H1 (cell line): Measurements from ENCODE around the gene HOXB8. TPM values are rescaled to one million over a fixed set of nuclear protein-coding genes. Genes with fewer than 3 reads are reported as not detected.

Experiments used
- CTCF ChIA-PET: fragments of 300-600 bp; sonication (Branson Sonifier 250); formaldehyde crosslinking; loops from one replicate; lab custom pipeline; 2021; ENCODE audit not compliant: partially characterized antibody; lab: Charles Lee
- POLR2A ChIA-PET: fragments of 300-600 bp; sonication (Branson Sonifier 250); formaldehyde crosslinking; loops from one replicate; lab custom pipeline; 2021; ENCODE audit warnings: inconsistent platforms; ENCODE audit not compliant: partially characterized antibody; lab: Charles Lee
- DNase-seq, 2 experiments: peaks; one replicate each; pipeline versions ENCODE4 v3.0.0 to v3.0.0-alpha.2; 2010 to 2022; ENCODE audit warnings: low spot score in 2 of 2, low read depth in 1 of 2, mixed read lengths in 1 of 2
- FAIRE-seq: peaks from 2 replicates; lab custom pipeline; 2011; peaks lifted over from hg19 to GRCh38; lab: Jason Lieb, UNC
- H2AFZ ChIP-seq: 2 replicates; pipeline ENCODE4 v1.8.1; 2012; ENCODE audit warnings: low read length, inconsistent platforms
- H2AK5ac ChIP-seq: 2 replicates; pipeline ENCODE4 v1.6.1; 2013; ENCODE audit warnings: low read depth, low read length
- H2BK120ac ChIP-seq: replicated peaks from 2 replicates; pipeline ENCODE3; 2013; ENCODE audit warnings: low read depth, low read length, inconsistent platforms
- H2BK12ac ChIP-seq: 2 replicates; pipeline ENCODE4 v1.6.1; 2013; ENCODE audit warnings: low read depth, low read length
- H2BK15ac ChIP-seq: 2 replicates; pipeline ENCODE4 v1.6.1; 2013; ENCODE audit warnings: low read length
- H2BK20ac ChIP-seq: 2 replicates; pipeline ENCODE4 v1.6.1; 2013; ENCODE audit warnings: low read length
- H2BK5ac ChIP-seq: 2 replicates; pipeline ENCODE4 v1.6.1; 2013; ENCODE audit warnings: low read depth, low read length
- H3K14ac ChIP-seq: 2 replicates; pipeline ENCODE4 v1.6.1; 2013; ENCODE audit warnings: inconsistent platforms; ENCODE audit not compliant: insufficient read length
- H3K18ac ChIP-seq: 2 replicates; pipeline ENCODE4 v1.6.1; 2013; ENCODE audit warnings: low read length; ENCODE audit errors: extremely low read depth
- H3K23ac ChIP-seq: 2 replicates; pipeline ENCODE4 v1.6.1; 2013; ENCODE audit warnings: inconsistent platforms; ENCODE audit not compliant: insufficient read length
- H3K23me2 ChIP-seq: 2 replicates; pipeline ENCODE4 v1.6.1; 2013; ENCODE audit warnings: low read depth, low read length
- H3K27ac ChIP-seq: 2 replicates; pipeline ENCODE4 v1.6.1; 2011; ENCODE audit warnings: low read depth, low read length, inconsistent platforms
- H3K27me3 ChIP-seq, 4 experiments: replicated peaks in 1 of 4; 1 replicate in 1 of 4; 2 replicates in 3 of 4; pipeline versions ENCODE4 v1.6.1 to v1.8.1; 2011 to 2013; ENCODE audit warnings: low read length in 3 of 4, mild to moderate bottlenecking in 3 of 4, inconsistent platforms in 2 of 4, mixed read lengths in 2 of 4, moderate library complexity in 1 of 4; ENCODE audit not compliant: control insufficient read depth in 3 of 4, insufficient read depth in 3 of 4; ENCODE audit errors: extremely low read depth in 1 of 4
- H3K36me3 ChIP-seq, 4 experiments: 2 replicates each; pipeline versions ENCODE4 v1.6.1 to v1.8.1; 2011 to 2013; ENCODE audit warnings: mild to moderate bottlenecking in 4 of 4, low read length in 3 of 4, moderate library complexity in 2 of 4, control low read depth in 1 of 4, inconsistent platforms in 1 of 4; ENCODE audit not compliant: insufficient read depth in 4 of 4, control insufficient read depth in 2 of 4
- H3K4ac ChIP-seq: replicated peaks from 2 replicates; pipeline ENCODE3; 2013; ENCODE audit warnings: low read length, low read depth, mixed read lengths, inconsistent platforms; ENCODE audit not compliant: insufficient read length
- H3K4me1 ChIP-seq, 4 experiments: replicated peaks in 1 of 4; 1 replicate in 1 of 4; 2 replicates in 3 of 4; pipeline versions ENCODE4 v1.6.1 to v1.8.1; 2011 to 2013; ENCODE audit warnings: low read length in 3 of 4, inconsistent platforms in 2 of 4, mixed read lengths in 1 of 4; ENCODE audit not compliant: insufficient read depth in 4 of 4, control insufficient read depth in 3 of 4
- H3K4me2 ChIP-seq, 2 experiments: 2 replicates each; pipeline versions ENCODE4 v1.6.1 to v1.8.1; 2011 to 2013; ENCODE audit warnings: low read depth in 2 of 2, low read length in 2 of 2, control low read depth in 1 of 2, inconsistent platforms in 1 of 2, mild to moderate bottlenecking in 1 of 2; ENCODE audit not compliant: insufficient read depth in 1 of 2
- H3K4me3 ChIP-seq, 4 experiments: fragments of 200-600, 300-600 bp in 1 of 4; sonication (generic), shearing (Covaris generic), sonication (Bioruptor Twin) in 1 of 4; 2 replicates each; pipeline versions ENCODE4 v1.5.1 to v1.8.1; 2011 to 2016; ENCODE audit warnings: low read length in 4 of 4, low read depth in 3 of 4, control low read depth in 2 of 4, inconsistent platforms in 2 of 4, mild to moderate bottlenecking in 2 of 4, mixed read lengths in 1 of 4, moderate library complexity in 1 of 4; ENCODE audit not compliant: insufficient read depth in 2 of 4; ENCODE audit errors: extremely low read depth in 1 of 4
- H3K56ac ChIP-seq: replicated peaks from 2 replicates; pipeline ENCODE3; 2013; ENCODE audit warnings: low read depth, mild to moderate bottlenecking, mixed read lengths, low read length, inconsistent platforms; ENCODE audit not compliant: insufficient read length
- H3K79me1 ChIP-seq: 2 replicates; pipeline ENCODE4 v1.6.1; 2013; ENCODE audit warnings: low read depth, low read length, control low read depth
- H3K79me2 ChIP-seq, 2 experiments: 2 replicates each; pipeline versions ENCODE4 v1.6.1 to v1.8.1; 2012 to 2013; ENCODE audit warnings: low read length in 2 of 2, mild to moderate bottlenecking in 2 of 2, inconsistent platforms in 1 of 2; ENCODE audit not compliant: insufficient read depth in 2 of 2, control insufficient read depth in 1 of 2
- H3K9ac ChIP-seq, 4 experiments: replicated peaks in 1 of 4; 1 replicate in 1 of 4; 2 replicates in 3 of 4; pipeline versions ENCODE4 v1.6.1 to v1.8.1; 2011 to 2013; ENCODE audit warnings: low read depth in 3 of 4, low read length in 3 of 4, control low read depth in 2 of 4, mild to moderate bottlenecking in 2 of 4, moderate library complexity in 2 of 4, inconsistent platforms in 1 of 4; ENCODE audit errors: extremely low read depth in 1 of 4
- H3K9me3 ChIP-seq, 2 experiments: 2 replicates each; pipeline versions ENCODE4 v1.6.1 to v1.8.1; 2012 to 2013; ENCODE audit warnings: mild to moderate bottlenecking in 2 of 2, moderate library complexity in 2 of 2, control low read depth in 1 of 2, inconsistent platforms in 1 of 2, low read depth in 1 of 2, low read length in 1 of 2, mixed read lengths in 1 of 2; ENCODE audit not compliant: insufficient read depth in 2 of 2
- H4K20me1 ChIP-seq, 2 experiments: replicated peaks in 1 of 2; 2 replicates each; pipeline versions ENCODE3 to v1.8.1; 2011 to 2013; ENCODE audit warnings: inconsistent platforms in 2 of 2, low read length in 2 of 2, mild to moderate bottlenecking in 1 of 2; ENCODE audit not compliant: insufficient read depth in 2 of 2, control insufficient read depth in 1 of 2
- H4K5ac ChIP-seq: 2 replicates; pipeline ENCODE4 v1.6.1; 2013; ENCODE audit warnings: low read length, low read depth, mixed read lengths, inconsistent platforms; ENCODE audit not compliant: insufficient read length
- H4K8ac ChIP-seq: 2 replicates; pipeline ENCODE4 v1.8.0; 2013; ENCODE audit warnings: mild to moderate bottlenecking, moderate library complexity, low read length, inconsistent platforms; ENCODE audit not compliant: insufficient read depth; ENCODE audit errors: extremely low read depth
- H4K91ac ChIP-seq: replicated peaks from 2 replicates; pipeline ENCODE3; 2013; ENCODE audit warnings: low read length, mixed read lengths, inconsistent platforms; ENCODE audit not compliant: insufficient read length
- CREB1 ChIP-seq: IDR thresholded peaks from 2 replicates; pipeline ENCODE4 v1.6.1; 2012; ENCODE audit warnings: inconsistent platforms
- EGR1 ChIP-seq: IDR thresholded peaks from 2 replicates; pipeline ENCODE4 v1.6.1; 2011; ENCODE audit warnings: low read depth, low read length, borderline replicate concordance
- MAFK ChIP-seq: IDR thresholded peaks from 2 replicates; pipeline ENCODE4 v1.6.1; 2012; ENCODE audit warnings: low read depth, mild to moderate bottlenecking, improper control_type of control experiment, low read length
- POLR2A ChIP-seq, 2 experiments: IDR thresholded peaks; 1 replicate in 1 of 2; 2 replicates in 1 of 2; pipeline ENCODE4 v1.6.1; 2011; ENCODE audit warnings: low read depth in 2 of 2, low read length in 2 of 2, mild to moderate bottlenecking in 2 of 2; ENCODE audit errors: control extremely low read depth in 1 of 2
- POU5F1 ChIP-seq: IDR thresholded peaks from 2 replicates; pipeline ENCODE4 v1.6.1; 2011; ENCODE audit warnings: low read depth, mild to moderate bottlenecking, low read length, moderate library complexity
- RAD21 ChIP-seq, 2 experiments: IDR thresholded peaks in 1 of 2; conservative IDR thresholded peaks in 1 of 2; 2 replicates each; pipeline ENCODE4 v1.6.1; 2011; ENCODE audit warnings: low read depth in 2 of 2, low read length in 2 of 2, improper control_type of control experiment in 1 of 2, inconsistent platforms in 1 of 2, mild to moderate bottlenecking in 1 of 2, moderate library complexity in 1 of 2
- RBBP5 ChIP-seq: IDR thresholded peaks from 2 replicates; pipeline ENCODE4 v1.7.1; 2012; ENCODE audit warnings: low read depth, mild to moderate bottlenecking, inconsistent platforms, low read length, moderate library complexity, borderline replicate concordance
- RFX5 ChIP-seq: IDR thresholded peaks from 2 replicates; pipeline ENCODE4 v1.6.1; 2011; ENCODE audit warnings: low read depth, low read length, improper control_type of control experiment, borderline replicate concordance
- SIX5 ChIP-seq: IDR thresholded peaks from 2 replicates; pipeline ENCODE4 v1.6.1; 2011; ENCODE audit warnings: mild to moderate bottlenecking, low read depth, low read length
- SRF ChIP-seq: IDR thresholded peaks from 2 replicates; pipeline ENCODE4 v1.6.1; 2011; ENCODE audit warnings: mild to moderate bottlenecking, low read depth, low read length, moderate library complexity
- TAF1 ChIP-seq: IDR thresholded peaks from 2 replicates; pipeline ENCODE4 v1.6.1; 2011; ENCODE audit warnings: mild to moderate bottlenecking, low read depth, low read length
- TEAD4 ChIP-seq: IDR thresholded peaks from 2 replicates; pipeline ENCODE4 v1.6.1; 2012; ENCODE audit warnings: low read depth, low read length, inconsistent platforms, mixed read lengths
- WGBS, 2 experiments: shearing (Covaris generic) in 1 of 2; methylation state at CpG; one replicate each; pipeline versions ENCODE4 v1.1.6 to v1.1.7; 2013 to 2015; ENCODE audit warnings: low lambda C conversion rate in 2 of 2, mixed read lengths in 2 of 2, inconsistent platforms in 1 of 2, low coverage in 1 of 2, missing lambda C conversion rate in 1 of 2; ENCODE audit not compliant: insufficient replicate concordance in 2 of 2, insufficient coverage in 1 of 2, insufficient read length in 1 of 2; ENCODE audit errors: extremely low coverage in 1 of 2, missing lambda C conversion rate in 1 of 2; 5-methylcytosine and 5-hydroxymethylcytosine counted together
- polyA plus RNA-seq, 7 experiments: library from polyadenylated mRNA; depleted of rRNA in 3 of 7; stranded (reverse) in 5 of 7; unstranded in 2 of 7; fragments of >200 nt in 5 of 7; fragments of 200-250 nt in 2 of 7; gene quantifications; 1 replicate in 5 of 7; 2 replicates in 1 of 7; 4 replicates in 1 of 7; pipeline versions ENCODE4 v1.2.1 to v1.2.3, GENCODE V29; 2011 to 2013; ENCODE audit warnings: missing spikeins in 2 of 7, mixed read lengths in 2 of 7
- total RNA-seq: library from RNA; stranded (reverse); fragmentation: NEBNext Ultra II Directional; extraction: Animal tissue kit (Norgen Biotek cat#: 25700); gene quantifications from 2 replicates; pipeline ENCODE4 v1.2.1, GENCODE V29; 2021

HOXB8 gene
- total and polyA plus RNA-seq, 2 of the 8 experiments (the other 6 are each of a cell fraction or from before 2014, with no cell fraction given): not detected

GRCh38 chr17:48626245-48627117 lies 11.4 kb upstream of the HOXB8 start, which contains the start of gene HOXB9:
Gene HOXB9 (minus strand): TSS chr17:48626358. CDS start chr17:48626269, 89 bp downstream.
- WGBS, 2 experiments: 8% methylated on average over 18 of the region's 50 CpGs; no CpG with 5 or more reads in 1 of the 2 experiments
- H2BK5ac ChIP-seq: no peak within 1 kb of the TSS
- no peaks in the 10 kb centered on the region for H3K79me1 ChIP-seq
- H2BK120ac ChIP-seq: no peak within 1 kb of the TSS
- H3K4me3 ChIP-seq: peak within 1 kb of the TSS in 3 of 4 experiments; percentile 12 to 52 (median 19); a peak in 6 of 8 replicates
- no peaks in the 10 kb centered on the region; the same call in 1 of the 2 replicates for H3K23me2 ChIP-seq
- ChIA-PET CTCF (interaction anchor here (0.7 to 4.6 kb wide), 12 partner anchors 10 to 110 kb away, joined by 3 to 30 read pairs (median 4); partner anchors contain the start of genes HOXB5 and HOXB8), POLR2A (interaction anchor here (1.3 to 1.6 kb wide), 2 partner anchors 9 to 20 kb away, joined by 3 to 4 read pairs; no protein-coding TSS in a partner anchor)
- no peak within 1 kb of the TSS for H3K56ac ChIP-seq
- peaks cover 0 to 13% (median 0%) of the 10 kb centered on the region in 4 experiments; a peak in 1 of 8 replicates for H3K36me3 ChIP-seq
- DNase-seq (no peak), FAIRE-seq (no peak)
- H3K4ac ChIP-seq: no peak within 1 kb of the TSS
- peaks cover 38 to 48% of the 10 kb centered on the region in 2 experiments for H4K20me1 ChIP-seq
- no peak within 1 kb of the TSS for H3K14ac ChIP-seq
- no peak within 1 kb of the TSS for H4K5ac ChIP-seq
- H3K4me1 ChIP-seq: peaks cover 0 to 11% (median 5%) of the 10 kb centered on the region in 4 experiments; a peak in 5 of 7 replicates
- no peak within 1 kb of the TSS for H2BK20ac ChIP-seq
- H2BK12ac ChIP-seq: 0 out of 2 replicates have a peak within 1 kb of the TSS, but pooled peaks have one; percentile 60
- H3K79me2 ChIP-seq: no peaks in the 10 kb centered on the region
- no peak within 1 kb of the TSS for H2AFZ ChIP-seq
- peak within 1 kb of the TSS; percentile 55 to 61 for H3K4me2 ChIP-seq
- H4K91ac ChIP-seq: no peak within 1 kb of the TSS
- peak within 1 kb of the TSS; percentile 41; the same call in 1 of the 2 replicates for H4K8ac ChIP-seq
- peaks cover 98 to 100% (median 100%) of the 10 kb centered on the region in 4 experiments for H3K27me3 ChIP-seq
- H3K23ac ChIP-seq: no peak within 1 kb of the TSS
- no peak within 1 kb of the TSS for H3K9ac ChIP-seq
- no peak within 1 kb of the TSS for H3K27ac ChIP-seq
- H2BK15ac ChIP-seq: 0 out of 2 replicates have a peak within 1 kb of the TSS, but pooled peaks have one; percentile 61
- no peaks in the 10 kb centered on the region for H3K9me3 ChIP-seq
- H3K18ac ChIP-seq: peak within 1 kb of the TSS; percentile 32; the same call in 1 of the 2 replicates
- no peak within 1 kb of the TSS for H2AK5ac ChIP-seq
- TF ChIP-seq RFX5 (no peak), MAFK (no peak), POLR2A (IDR thresholded peaks at IDR 0.05; ENCODE audit: control extremely low read depth in 1 of 2, low read depth in 2 of 2, low read length in 2 of 2) (no peak), CREB1 (peak; percentile 40; the same call in 1 of the 2 replicates), RAD21 (IDR thresholded peaks at IDR 0.05 in 1 of 2, conservative IDR thresholded peaks at IDR 0.05 in 1 of 2; ENCODE audit: low read depth in 2 of 2, low read length in 2 of 2) (no peak), SIX5 (no peak), EGR1 (peak; percentile 72; the same call in 1 of the 2 replicates), TEAD4 (no peak), RBBP5 (no peak), SRF (no peak), TAF1 (no peak), POU5F1 (no peak)
